Neural crest cell (in vitro differentiated cells): ENCODE data around the gene ZNF157. TPM values are rescaled to one million over a fixed set of nuclear protein-coding genes. Genes with fewer than 3 reads are reported as not detected.
"Not testable (repeated sequence)": the region's sequence is repeated elsewhere in the genome, so short reads cannot be mapped to it uniquely, and the experiment has no call there.

Experiments
- DNase-seq: peaks from one replicate; pipeline ENCODE4 v3.0.0; 2021; ENCODE audit warnings: low read depth, mixed read lengths, low spot score
- H3K27ac Mint-ChIP-seq: one replicate; pipeline ENCODE4 v1.8.0; 2021; ENCODE audit warnings: mild to moderate bottlenecking, mixed read lengths; ENCODE audit not compliant: unreplicated experiment
- H3K27me3 Mint-ChIP-seq: 2 replicates; pipeline ENCODE4 v1.8.0; 2021; ENCODE audit warnings: low read depth, mild to moderate bottlenecking, mixed read lengths
- H3K36me3 Mint-ChIP-seq: 2 replicates; pipeline ENCODE4 v1.8.0; 2021; ENCODE audit warnings: low read depth, mild to moderate bottlenecking, mixed read lengths
- H3K4me1 Mint-ChIP-seq: 2 replicates; pipeline ENCODE4 v1.8.0; 2021; ENCODE audit warnings: mixed read lengths
- H3K4me3 Mint-ChIP-seq: one replicate; pipeline ENCODE4 v1.8.0; 2021; ENCODE audit warnings: mild to moderate bottlenecking, mixed read lengths
- H3K9me3 Mint-ChIP-seq: 2 replicates; pipeline ENCODE4 v1.8.0; 2021; ENCODE audit warnings: mixed read lengths
- CTCF ChIP-seq: fragments of 200-600 bp; sonication (generic); conservative IDR thresholded peaks from 2 replicates; pipeline ENCODE4 v1.5.0; 2021; ENCODE audit warnings: antibody characterized with exemption, mild to moderate bottlenecking
- total RNA-seq: library from RNA; stranded (reverse); gene quantifications from 2 replicates; pipeline ENCODE4 v1.2.1, GENCODE V29; 2021

ZNF157 gene
- total RNA-seq, 1 donor from 2014 or later: 1.9 TPM

- TF ChIP-seq CTCF: no peak
- Mint-ChIP-seq H3K9me3 (no peaks in the 10 kb centered on the region), H3K36me3 (no peaks in the 10 kb centered on the region), H3K27ac (no peak overlapping the region), H3K4me3 (no peak overlapping the region), H3K27me3 (no peaks in the 10 kb centered on the region), H3K4me1 (peaks cover 13% of the 10 kb centered on the region)
- DNase-seq: no peak
These were observed 9.9 kb downstream of the ZNF157 start for GRCh38 chrX:47380268-47380667.

- not testable (repeated sequence) for H3K4me3 Mint-ChIP-seq, H3K27ac Mint-ChIP-seq, H3K36me3 Mint-ChIP-seq, H3K9me3 Mint-ChIP-seq, DNase-seq, H3K27me3 Mint-ChIP-seq
- peaks cover 13% of the 10 kb centered on the region for H3K4me1 Mint-ChIP-seq
These were observed 10.5 kb downstream of the ZNF157 start for GRCh38 chrX:47380837-47381236.

GRCh38 chrX:47384502-47384901, 14.1 kb downstream of the ZNF157 start:
- Mint-ChIP-seq H3K27me3 (no peaks in the 10 kb centered on the region), H3K4me3 (no peak overlapping the region), H3K36me3 (no peaks in the 10 kb centered on the region), H3K9me3 (no peaks in the 10 kb centered on the region), H3K4me1 (peaks cover 13% of the 10 kb centered on the region), H3K27ac (no peak overlapping the region)
- peak; percentile 83 for TF ChIP-seq CTCF
- DNase-seq: peak; percentile 64

- Mint-ChIP-seq H3K27me3 (no peaks in the 10 kb centered on the region), H3K4me3 (no peak overlapping the region), H3K36me3 (peaks cover 4% of the 10 kb centered on the region), H3K9me3 (peaks cover 3% of the 10 kb centered on the region), H3K27ac (no peak overlapping the region), H3K4me1 (peaks cover 5% of the 10 kb centered on the region)
- TF ChIP-seq CTCF: no peak
- DNase-seq: no peak
These were observed 20.4 kb downstream of the ZNF157 start for GRCh38 chrX:47390780-47391179.

GRCh38 chrX:47413179-47413594, 42.8 kb downstream of the ZNF157 start:
- Mint-ChIP-seq H3K27ac (no peak overlapping the region), H3K36me3 (peaks cover 40% of the 10 kb centered on the region), H3K4me3 (no peak overlapping the region), H3K27me3 (no peaks in the 10 kb centered on the region), H3K4me1 (no peaks in the 10 kb centered on the region), H3K9me3 (peaks cover 26% of the 10 kb centered on the region)
- TF ChIP-seq CTCF: no peak
- DNase-seq: no peak

GRCh38 chrX:47420265-47420664, 49.9 kb downstream of the ZNF157 start:
- H3K27me3 Mint-ChIP-seq: no peaks in the 10 kb centered on the region
- no peak for TF ChIP-seq CTCF
- peaks cover 23% of the 10 kb centered on the region for H3K9me3 Mint-ChIP-seq

More at GRCh38 chrX:47420265-47420664, 49.9 kb downstream of the ZNF157 start:
- H3K4me1 Mint-ChIP-seq: no peaks in the 10 kb centered on the region
- no peak for DNase-seq
- peaks cover 27% of the 10 kb centered on the region for H3K36me3 Mint-ChIP-seq
- H3K27ac Mint-ChIP-seq: no peak overlapping the region
- no peak overlapping the region for H3K4me3 Mint-ChIP-seq
